H1 (cell line): ENCODE measurements around the gene C17orf114.
A peak's percentile ranks its signal among the peaks of the same experiment; 100 is the strongest.

Experiments
- CTCF ChIA-PET: fragments of 300-600 bp; sonication (Branson Sonifier 250); formaldehyde crosslinking; loops from one replicate; lab custom pipeline; 2021; ENCODE audit not compliant: partially characterized antibody; lab: Charles Lee
- POLR2A ChIA-PET: fragments of 300-600 bp; sonication (Branson Sonifier 250); formaldehyde crosslinking; loops from one replicate; lab custom pipeline; 2021; ENCODE audit warnings: inconsistent platforms; ENCODE audit not compliant: partially characterized antibody; lab: Charles Lee
- DNase-seq, 2 experiments: peaks; one replicate each; pipeline versions ENCODE4 v3.0.0 to v3.0.0-alpha.2; 2010 to 2022; ENCODE audit warnings: low spot score in 2 of 2, low read depth in 1 of 2, mixed read lengths in 1 of 2
- FAIRE-seq: peaks from 2 replicates; lab custom pipeline; 2011; peaks lifted over from hg19 to GRCh38; lab: Jason Lieb, UNC
- H2AFZ ChIP-seq: 2 replicates; pipeline ENCODE4 v1.8.1; 2012; ENCODE audit warnings: low read length, inconsistent platforms
- H2AK5ac ChIP-seq: 2 replicates; pipeline ENCODE4 v1.6.1; 2013; ENCODE audit warnings: low read depth, low read length
- H2BK120ac ChIP-seq: replicated peaks from 2 replicates; pipeline ENCODE3; 2013; ENCODE audit warnings: low read depth, low read length, inconsistent platforms
- H2BK12ac ChIP-seq: 2 replicates; pipeline ENCODE4 v1.6.1; 2013; ENCODE audit warnings: low read depth, low read length
- H2BK15ac ChIP-seq: 2 replicates; pipeline ENCODE4 v1.6.1; 2013; ENCODE audit warnings: low read length
- H2BK20ac ChIP-seq: 2 replicates; pipeline ENCODE4 v1.6.1; 2013; ENCODE audit warnings: low read length
- H2BK5ac ChIP-seq: 2 replicates; pipeline ENCODE4 v1.6.1; 2013; ENCODE audit warnings: low read depth, low read length
- H3K14ac ChIP-seq: 2 replicates; pipeline ENCODE4 v1.6.1; 2013; ENCODE audit warnings: inconsistent platforms; ENCODE audit not compliant: insufficient read length
- H3K18ac ChIP-seq: 2 replicates; pipeline ENCODE4 v1.6.1; 2013; ENCODE audit warnings: low read length; ENCODE audit errors: extremely low read depth
- H3K23ac ChIP-seq: 2 replicates; pipeline ENCODE4 v1.6.1; 2013; ENCODE audit warnings: inconsistent platforms; ENCODE audit not compliant: insufficient read length
- H3K23me2 ChIP-seq: 2 replicates; pipeline ENCODE4 v1.6.1; 2013; ENCODE audit warnings: low read depth, low read length
- H3K27ac ChIP-seq: 2 replicates; pipeline ENCODE4 v1.6.1; 2011; ENCODE audit warnings: low read depth, low read length, inconsistent platforms
- H3K27me3 ChIP-seq, 4 experiments: replicated peaks in 1 of 4; 1 replicate in 1 of 4; 2 replicates in 3 of 4; pipeline versions ENCODE4 v1.6.1 to v1.8.1; 2011 to 2013; ENCODE audit warnings: low read length in 3 of 4, mild to moderate bottlenecking in 3 of 4, inconsistent platforms in 2 of 4, mixed read lengths in 2 of 4, moderate library complexity in 1 of 4; ENCODE audit not compliant: control insufficient read depth in 3 of 4, insufficient read depth in 3 of 4; ENCODE audit errors: extremely low read depth in 1 of 4
- H3K36me3 ChIP-seq, 4 experiments: 2 replicates each; pipeline versions ENCODE4 v1.6.1 to v1.8.1; 2011 to 2013; ENCODE audit warnings: mild to moderate bottlenecking in 4 of 4, low read length in 3 of 4, moderate library complexity in 2 of 4, control low read depth in 1 of 4, inconsistent platforms in 1 of 4; ENCODE audit not compliant: insufficient read depth in 4 of 4, control insufficient read depth in 2 of 4
- H3K4ac ChIP-seq: replicated peaks from 2 replicates; pipeline ENCODE3; 2013; ENCODE audit warnings: low read length, low read depth, mixed read lengths, inconsistent platforms; ENCODE audit not compliant: insufficient read length
- H3K4me1 ChIP-seq, 4 experiments: replicated peaks in 1 of 4; 1 replicate in 1 of 4; 2 replicates in 3 of 4; pipeline versions ENCODE4 v1.6.1 to v1.8.1; 2011 to 2013; ENCODE audit warnings: low read length in 3 of 4, inconsistent platforms in 2 of 4, mixed read lengths in 1 of 4; ENCODE audit not compliant: insufficient read depth in 4 of 4, control insufficient read depth in 3 of 4
- H3K4me2 ChIP-seq, 2 experiments: 2 replicates each; pipeline versions ENCODE4 v1.6.1 to v1.8.1; 2011 to 2013; ENCODE audit warnings: low read depth in 2 of 2, low read length in 2 of 2, control low read depth in 1 of 2, inconsistent platforms in 1 of 2, mild to moderate bottlenecking in 1 of 2; ENCODE audit not compliant: insufficient read depth in 1 of 2
- H3K4me3 ChIP-seq, 4 experiments: fragments of 200-600, 300-600 bp in 1 of 4; sonication (generic), shearing (Covaris generic), sonication (Bioruptor Twin) in 1 of 4; 2 replicates each; pipeline versions ENCODE4 v1.5.1 to v1.8.1; 2011 to 2016; ENCODE audit warnings: low read length in 4 of 4, low read depth in 3 of 4, control low read depth in 2 of 4, inconsistent platforms in 2 of 4, mild to moderate bottlenecking in 2 of 4, mixed read lengths in 1 of 4, moderate library complexity in 1 of 4; ENCODE audit not compliant: insufficient read depth in 2 of 4; ENCODE audit errors: extremely low read depth in 1 of 4
- H3K56ac ChIP-seq: replicated peaks from 2 replicates; pipeline ENCODE3; 2013; ENCODE audit warnings: low read depth, mild to moderate bottlenecking, mixed read lengths, low read length, inconsistent platforms; ENCODE audit not compliant: insufficient read length
- H3K79me1 ChIP-seq: 2 replicates; pipeline ENCODE4 v1.6.1; 2013; ENCODE audit warnings: low read depth, low read length, control low read depth
- H3K79me2 ChIP-seq, 2 experiments: 2 replicates each; pipeline versions ENCODE4 v1.6.1 to v1.8.1; 2012 to 2013; ENCODE audit warnings: low read length in 2 of 2, mild to moderate bottlenecking in 2 of 2, inconsistent platforms in 1 of 2; ENCODE audit not compliant: insufficient read depth in 2 of 2, control insufficient read depth in 1 of 2
- H3K9ac ChIP-seq, 4 experiments: replicated peaks in 1 of 4; 1 replicate in 1 of 4; 2 replicates in 3 of 4; pipeline versions ENCODE4 v1.6.1 to v1.8.1; 2011 to 2013; ENCODE audit warnings: low read depth in 3 of 4, low read length in 3 of 4, control low read depth in 2 of 4, mild to moderate bottlenecking in 2 of 4, moderate library complexity in 2 of 4, inconsistent platforms in 1 of 4; ENCODE audit errors: extremely low read depth in 1 of 4
- H3K9me3 ChIP-seq, 2 experiments: 2 replicates each; pipeline versions ENCODE4 v1.6.1 to v1.8.1; 2012 to 2013; ENCODE audit warnings: mild to moderate bottlenecking in 2 of 2, moderate library complexity in 2 of 2, control low read depth in 1 of 2, inconsistent platforms in 1 of 2, low read depth in 1 of 2, low read length in 1 of 2, mixed read lengths in 1 of 2; ENCODE audit not compliant: insufficient read depth in 2 of 2
- H4K20me1 ChIP-seq, 2 experiments: replicated peaks in 1 of 2; 2 replicates each; pipeline versions ENCODE3 to v1.8.1; 2011 to 2013; ENCODE audit warnings: inconsistent platforms in 2 of 2, low read length in 2 of 2, mild to moderate bottlenecking in 1 of 2; ENCODE audit not compliant: insufficient read depth in 2 of 2, control insufficient read depth in 1 of 2
- H4K5ac ChIP-seq: 2 replicates; pipeline ENCODE4 v1.6.1; 2013; ENCODE audit warnings: low read length, low read depth, mixed read lengths, inconsistent platforms; ENCODE audit not compliant: insufficient read length
- H4K8ac ChIP-seq: 2 replicates; pipeline ENCODE4 v1.8.0; 2013; ENCODE audit warnings: mild to moderate bottlenecking, moderate library complexity, low read length, inconsistent platforms; ENCODE audit not compliant: insufficient read depth; ENCODE audit errors: extremely low read depth
- H4K91ac ChIP-seq: replicated peaks from 2 replicates; pipeline ENCODE3; 2013; ENCODE audit warnings: low read length, mixed read lengths, inconsistent platforms; ENCODE audit not compliant: insufficient read length
- CBX5 ChIP-seq: fragments of 300-800, 300-1000 bp; sonication (generic); IDR thresholded peaks from 2 replicates; pipeline ENCODE4 v1.7.1; 2016; ENCODE audit warnings: antibody characterized with exemption, low read length, low read depth
- CHD2 ChIP-seq: IDR thresholded peaks from 2 replicates; pipeline ENCODE4 v1.6.1; 2012; ENCODE audit warnings: low read length, improper control_type of control experiment
- CTBP2 ChIP-seq: IDR thresholded peaks from 2 replicates; pipeline ENCODE4 v1.7.0; 2011; ENCODE audit warnings: borderline replicate concordance, mild to moderate bottlenecking, moderate library complexity, mixed read lengths, low read length; ENCODE audit not compliant: insufficient read depth, insufficient read length
- POLR2A ChIP-seq, 2 experiments: IDR thresholded peaks; 1 replicate in 1 of 2; 2 replicates in 1 of 2; pipeline ENCODE4 v1.6.1; 2011; ENCODE audit warnings: low read depth in 2 of 2, low read length in 2 of 2, mild to moderate bottlenecking in 2 of 2; ENCODE audit errors: control extremely low read depth in 1 of 2
- SP1 ChIP-seq: IDR thresholded peaks from 2 replicates; pipeline ENCODE4 v1.6.1; 2011; ENCODE audit warnings: low read depth, low read length
- SP2 ChIP-seq: IDR thresholded peaks from 2 replicates; pipeline ENCODE4 v1.6.1; 2012; ENCODE audit warnings: mild to moderate bottlenecking, low read length, inconsistent platforms
- WGBS, 2 experiments: shearing (Covaris generic) in 1 of 2; methylation state at CpG; one replicate each; pipeline versions ENCODE4 v1.1.6 to v1.1.7; 2013 to 2015; ENCODE audit warnings: low lambda C conversion rate in 2 of 2, mixed read lengths in 2 of 2, inconsistent platforms in 1 of 2, low coverage in 1 of 2, missing lambda C conversion rate in 1 of 2; ENCODE audit not compliant: insufficient replicate concordance in 2 of 2, insufficient coverage in 1 of 2, insufficient read length in 1 of 2; ENCODE audit errors: extremely low coverage in 1 of 2, missing lambda C conversion rate in 1 of 2; 5-methylcytosine and 5-hydroxymethylcytosine counted together
- TF ChIP-seq, protein P1 (sequence below): IDR thresholded peaks from 2 replicates; pipeline ENCODE4 v1.6.1; 2012; ENCODE audit warnings: inconsistent platforms
- TF ChIP-seq, protein P2 (sequence below): IDR thresholded peaks from 2 replicates; pipeline ENCODE4 v1.6.1; 2012; ENCODE audit warnings: low read length, inconsistent platforms

The C17orf114 gene

DNA sequence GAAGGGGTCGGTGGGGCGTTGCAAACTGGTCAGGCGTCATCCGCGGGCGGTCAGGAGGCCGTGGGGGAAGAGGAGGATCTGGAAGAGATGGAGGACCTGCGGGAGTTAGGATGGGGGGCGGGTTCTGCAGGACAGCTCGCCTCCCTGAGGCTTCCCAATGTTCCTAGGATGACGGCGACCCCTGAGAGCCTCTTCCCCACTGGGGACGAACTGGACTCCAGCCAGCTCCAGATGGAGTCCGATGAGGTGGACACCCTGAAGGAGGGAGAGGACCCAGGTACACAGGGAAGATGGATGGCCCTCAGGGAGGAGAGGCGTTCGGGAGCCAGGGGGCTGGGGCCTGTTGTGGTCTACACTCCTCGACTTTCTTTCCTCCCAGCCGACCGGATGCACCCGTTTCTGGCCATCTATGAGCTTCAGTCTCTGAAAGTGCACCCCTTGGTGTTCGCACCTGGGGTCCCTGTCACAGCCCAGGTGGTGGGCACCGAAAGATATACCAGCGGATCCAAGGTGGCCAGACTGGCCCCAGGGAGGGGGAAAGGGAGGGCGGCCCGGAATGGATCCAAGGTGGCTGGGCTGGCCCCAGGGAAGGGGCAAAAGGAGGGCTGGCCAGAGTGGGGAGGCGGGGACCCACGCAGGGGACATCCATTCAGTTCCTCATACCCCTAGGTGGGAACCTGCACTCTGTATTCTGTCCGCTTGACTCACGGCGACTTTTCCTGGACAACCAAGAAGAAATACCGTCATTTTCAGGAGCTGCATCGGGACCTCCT, 5.7 kb upstream of the C17orf114 start:
- WGBS, 2 experiments = 64% methylated on average over 21 of the region's 32 CpGs; no CpG with 5 or more reads in 1 of the 2 experiments
- TF ChIP-seq SP2 (no peak), CBX5 (no peak), CHD2 (no peak), SP1 (no peak), POLR2A (IDR thresholded peaks at IDR 0.05; ENCODE audit: control extremely low read depth in 1 of 2, low read depth in 2 of 2, low read length in 2 of 2) (no peak), CTBP2 (no peak)
- TF ChIP-seq, protein P1, sequence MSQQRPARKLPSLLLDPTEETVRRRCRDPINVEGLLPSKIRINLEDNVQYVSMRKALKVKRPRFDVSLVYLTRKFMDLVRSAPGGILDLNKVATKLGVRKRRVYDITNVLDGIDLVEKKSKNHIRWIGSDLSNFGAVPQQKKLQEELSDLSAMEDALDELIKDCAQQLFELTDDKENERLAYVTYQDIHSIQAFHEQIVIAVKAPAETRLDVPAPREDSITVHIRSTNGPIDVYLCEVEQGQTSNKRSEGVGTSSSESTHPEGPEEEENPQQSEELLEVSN = no peak
- TF ChIP-seq, protein P2, sequence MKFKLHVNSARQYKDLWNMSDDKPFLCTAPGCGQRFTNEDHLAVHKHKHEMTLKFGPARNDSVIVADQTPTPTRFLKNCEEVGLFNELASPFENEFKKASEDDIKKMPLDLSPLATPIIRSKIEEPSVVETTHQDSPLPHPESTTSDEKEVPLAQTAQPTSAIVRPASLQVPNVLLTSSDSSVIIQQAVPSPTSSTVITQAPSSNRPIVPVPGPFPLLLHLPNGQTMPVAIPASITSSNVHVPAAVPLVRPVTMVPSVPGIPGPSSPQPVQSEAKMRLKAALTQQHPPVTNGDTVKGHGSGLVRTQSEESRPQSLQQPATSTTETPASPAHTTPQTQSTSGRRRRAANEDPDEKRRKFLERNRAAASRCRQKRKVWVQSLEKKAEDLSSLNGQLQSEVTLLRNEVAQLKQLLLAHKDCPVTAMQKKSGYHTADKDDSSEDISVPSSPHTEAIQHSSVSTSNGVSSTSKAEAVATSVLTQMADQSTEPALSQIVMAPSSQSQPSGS = no peak

More for the DNA sequence above, 5.7 kb upstream of the C17orf114 start:
- Histone ChIP-seq H3K36me3 (peaks cover 0 to 22% (median 5%) of the 10 kb centered on the region in 4 experiments; a peak in 5 of 8 replicates), H3K23me2 (peaks cover 6% of the 10 kb centered on the region; the same call in 1 of the 2 replicates), H3K27me3 (no peaks in the 10 kb centered on the region; a peak in 1 of 7 replicates), H3K9me3 (no peaks in the 10 kb centered on the region), H2AK5ac (no peak overlapping the region), H3K18ac (peak overlapping the region; percentile 48), H4K20me1 (peaks cover 0 to 1% of the 10 kb centered on the region in 2 experiments), H3K79me1 (no peaks in the 10 kb centered on the region), H3K14ac (no peak overlapping the region), H3K23ac (no peak overlapping the region), H3K9ac (peak overlapping the region; percentile 3 to 70 (median 56)), H3K4ac (no peak overlapping the region), H2BK120ac (no peak overlapping the region), H2BK12ac (peak overlapping the region; percentile 39; the same call in 1 of the 2 replicates), H4K91ac (no peak overlapping the region), H3K56ac (no peak overlapping the region), H4K8ac (no peak overlapping the region), H3K4me2 (peak overlapping the region; percentile 75 to 91), H3K4me3 (peak overlapping the region; percentile 53 to 97 (median 75)), H3K4me1 (peaks cover 0 to 5% (median 4%) of the 10 kb centered on the region in 4 experiments; a peak in 3 of 7 replicates), H3K27ac (no peak overlapping the region; the same call in 1 of the 2 replicates), H2BK20ac (no peak overlapping the region), H3K79me2 (0 out of 4 replicates have a peak, but pooled peaks cover 0 to 3% of the 10 kb centered on the region in 2 experiments), H2BK15ac (no peak overlapping the region), H2BK5ac (no peak overlapping the region), H2AFZ (no peak overlapping the region), H4K5ac (no peak overlapping the region)
- ChIA-PET POLR2A (interaction anchor here (0.9 to 3.2 kb wide), 12 partner anchors 10 to 132 kb away, joined by 3 to 25 read pairs (median 5); partner anchors contain the start of genes GLTPD2, PSMB6, RNF167 and SLC25A11), CTCF (interaction anchor here (0.7 to 3.0 kb wide), 8 partner anchors 9 to 97 kb away, joined by 3 to 14 read pairs (median 4); partner anchors contain the start of genes ARRB2 and VMO1)
- DNase-seq (no peak), FAIRE-seq (no peak)
